MV-4-11 (cell line): ENCODE results near the gene SLC38A5.

ENCODE experiments used
- DNase-seq: peaks from one replicate; lab custom pipeline; 2025; lab: John Stamatoyannopoulos, UW

Gene SLC38A5

DNA sequence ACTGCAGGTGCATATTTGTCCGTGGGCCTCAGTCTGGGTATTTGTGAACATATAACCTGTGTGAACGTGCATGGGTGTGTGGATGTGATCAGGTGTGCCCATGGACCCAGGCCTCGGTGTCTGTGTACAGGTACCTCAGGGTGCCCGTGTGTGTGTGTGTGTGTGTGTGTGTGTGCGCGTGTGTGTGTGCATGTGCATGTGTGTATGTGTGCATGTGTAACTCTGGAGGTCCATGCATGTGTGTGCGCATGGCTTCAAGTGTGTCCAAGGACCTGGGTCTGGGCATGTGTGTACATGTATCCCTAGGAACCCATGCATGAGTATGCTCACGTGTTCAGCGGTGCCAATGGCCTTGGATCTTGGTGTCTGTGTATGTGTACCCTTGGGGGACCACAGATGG, 21.7 kb upstream of the SLC38A5 start:
- no peak for DNase-seq

DNA sequence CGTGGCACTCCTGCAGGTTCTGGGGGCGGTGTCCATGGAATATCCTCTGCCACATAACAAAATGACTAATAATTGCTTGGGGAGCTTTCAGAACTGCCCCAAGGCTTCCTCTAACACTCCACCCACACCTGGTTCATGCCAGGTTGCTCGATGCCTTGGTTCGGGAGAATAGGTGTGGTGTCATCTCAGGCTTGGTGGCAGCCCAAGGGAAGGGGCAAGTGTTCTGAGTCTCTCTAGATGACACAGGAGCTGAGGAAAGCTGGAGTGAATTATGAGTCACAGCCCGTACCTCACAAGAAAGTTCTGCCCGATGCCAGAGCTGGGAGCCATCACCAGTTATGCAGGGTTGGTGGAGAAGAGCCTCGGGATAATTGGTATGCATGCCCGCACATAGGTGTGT, 20.6 kb upstream of the SLC38A5 start:
- no peak for DNase-seq

DNA sequence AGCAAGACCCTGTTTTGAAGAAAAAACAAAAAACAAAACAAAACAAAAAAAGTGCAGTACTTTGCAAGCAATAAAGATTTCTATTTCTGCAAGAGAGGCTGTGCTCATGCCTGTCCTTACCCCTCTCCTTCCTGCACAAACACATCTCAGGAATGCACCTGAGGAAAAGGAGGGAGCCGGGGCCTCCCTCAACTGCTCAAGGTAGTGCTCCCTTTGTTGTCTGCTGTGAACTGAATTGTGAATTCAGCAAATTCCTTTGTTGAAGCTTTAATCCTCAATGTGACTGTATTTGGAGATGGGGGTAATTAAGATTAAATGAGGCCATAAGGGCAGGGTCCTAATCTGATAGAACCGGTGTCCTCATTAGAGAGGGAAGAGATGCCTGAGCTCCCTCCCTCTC, 19.8 kb upstream of the SLC38A5 start:
- DNase-seq = no peak

DNA sequence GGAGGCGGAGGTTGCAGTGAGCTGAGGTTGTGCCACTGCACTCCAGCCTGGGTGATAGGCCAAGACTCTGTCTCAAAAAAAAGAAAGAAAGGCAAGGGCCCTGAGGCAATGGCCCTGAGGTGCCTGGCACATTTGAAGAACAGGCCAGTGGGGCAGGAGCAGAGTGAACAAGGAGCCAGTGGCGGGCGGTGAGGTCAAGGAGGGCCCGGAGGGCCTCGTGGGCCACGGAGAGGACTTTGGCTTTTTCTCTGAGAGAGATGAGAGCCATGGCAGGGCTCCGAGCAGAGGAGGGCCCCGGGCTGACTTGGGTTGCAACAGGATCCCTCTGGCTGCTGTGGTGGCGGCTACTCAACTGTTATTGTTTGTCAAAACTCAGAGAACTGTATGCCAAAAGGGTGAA, 19.2 kb upstream of the SLC38A5 start:
- no peak for DNase-seq

DNA sequence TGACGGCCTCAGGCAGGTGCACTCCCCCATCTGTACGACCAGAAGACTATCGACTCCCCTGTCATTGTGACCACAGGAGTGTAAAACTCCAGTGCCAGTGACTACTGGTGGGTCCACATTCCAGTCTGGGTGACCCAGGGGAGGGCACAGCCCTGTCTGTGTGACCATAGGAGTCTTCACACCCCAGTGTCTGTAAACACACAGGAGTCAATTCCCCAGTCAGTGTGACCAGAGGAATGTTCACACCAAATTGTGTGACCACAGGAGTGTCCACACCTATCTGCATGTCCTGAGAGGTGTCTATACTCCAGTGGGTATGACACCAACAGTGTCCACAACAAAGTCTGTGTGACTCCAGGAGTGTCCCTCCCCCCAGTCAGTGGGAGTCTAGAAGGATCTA, 18.0 kb upstream of the SLC38A5 start:
- no peak for DNase-seq

DNA sequence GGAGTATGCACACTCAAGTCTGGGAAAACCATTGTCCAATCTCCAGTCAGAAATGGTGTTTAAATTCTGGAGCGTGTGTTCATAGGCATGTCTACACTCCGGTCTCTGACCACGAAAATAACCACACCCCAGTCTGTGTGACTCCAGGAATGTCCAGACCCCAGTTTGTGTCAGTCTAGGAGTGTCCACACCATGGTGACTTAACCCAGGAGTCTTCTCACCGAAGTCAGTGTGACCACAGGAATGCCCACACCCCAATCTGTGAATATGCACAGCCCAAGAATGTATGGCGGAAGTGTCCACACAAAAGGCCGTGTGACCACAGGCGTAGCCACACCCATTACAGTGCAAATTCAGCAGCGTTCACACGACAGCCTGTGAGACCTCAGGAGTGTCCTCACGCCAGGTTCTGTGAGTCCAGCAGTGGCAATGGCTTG, 17.3 kb upstream of the SLC38A5 start:
- peak; percentile 33 for DNase-seq

DNA sequence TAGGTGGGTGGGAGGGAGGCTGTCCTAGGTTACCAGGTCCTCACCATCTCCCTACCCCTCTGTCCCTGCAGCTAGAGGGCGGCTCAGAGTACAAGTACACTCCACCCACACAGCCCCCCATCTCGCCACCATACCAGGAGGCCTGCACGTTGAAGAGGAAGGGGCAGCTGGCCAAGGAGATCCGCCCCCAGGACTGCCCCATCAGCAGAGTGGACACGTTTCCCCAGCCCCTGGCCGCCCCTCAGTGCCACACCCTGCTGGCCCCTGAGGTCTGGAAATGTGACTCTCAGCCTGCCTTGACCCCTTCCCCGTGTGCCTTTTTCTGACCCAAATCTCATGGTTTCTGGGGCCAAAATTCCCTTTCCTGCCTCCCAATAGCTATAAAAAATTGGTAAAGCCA, 12.5 kb upstream of the SLC38A5 start:
- no peak for DNase-seq

DNA sequence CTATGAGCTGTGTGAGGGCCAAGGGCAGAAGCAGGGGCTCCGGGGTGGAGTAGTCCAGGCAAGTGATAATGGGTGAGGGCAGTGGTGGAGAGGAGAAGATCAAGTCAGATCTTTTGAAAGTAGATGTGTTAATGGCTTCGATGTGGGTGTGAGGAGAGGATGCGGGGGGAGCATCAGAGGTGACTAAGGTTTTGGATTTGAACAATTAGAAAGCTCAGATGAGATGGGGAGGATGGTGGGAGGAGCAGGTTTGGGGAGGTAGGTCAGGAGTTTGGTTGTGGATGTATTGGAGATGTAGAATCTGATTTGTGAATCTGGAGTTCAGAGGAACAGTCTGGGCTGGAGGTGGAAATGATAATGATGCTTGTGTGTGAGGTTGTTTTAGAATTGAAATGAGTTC, 10.5 kb upstream of the SLC38A5 start:
- DNase-seq = no peak

DNA sequence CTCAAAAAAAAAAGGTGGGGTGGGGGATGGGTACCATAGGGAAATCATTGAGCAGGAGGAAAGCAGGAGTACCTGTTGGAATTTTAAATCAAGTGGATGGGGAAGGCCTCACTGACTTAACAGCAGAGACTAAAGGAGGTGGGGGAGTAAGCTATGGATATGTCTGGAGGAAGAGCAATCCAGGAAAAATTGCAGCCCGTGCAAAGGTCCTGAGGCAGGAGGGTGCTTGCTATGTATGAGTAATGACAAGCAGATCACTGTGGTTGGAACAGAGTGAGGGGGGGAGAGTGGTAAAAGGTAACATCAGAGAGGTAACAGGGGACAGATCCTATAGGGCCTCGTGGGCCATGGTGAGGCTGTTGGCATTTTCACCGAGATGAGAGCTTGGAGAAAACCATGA, 10.1 kb upstream of the SLC38A5 start:
- DNase-seq = no peak

DNA sequence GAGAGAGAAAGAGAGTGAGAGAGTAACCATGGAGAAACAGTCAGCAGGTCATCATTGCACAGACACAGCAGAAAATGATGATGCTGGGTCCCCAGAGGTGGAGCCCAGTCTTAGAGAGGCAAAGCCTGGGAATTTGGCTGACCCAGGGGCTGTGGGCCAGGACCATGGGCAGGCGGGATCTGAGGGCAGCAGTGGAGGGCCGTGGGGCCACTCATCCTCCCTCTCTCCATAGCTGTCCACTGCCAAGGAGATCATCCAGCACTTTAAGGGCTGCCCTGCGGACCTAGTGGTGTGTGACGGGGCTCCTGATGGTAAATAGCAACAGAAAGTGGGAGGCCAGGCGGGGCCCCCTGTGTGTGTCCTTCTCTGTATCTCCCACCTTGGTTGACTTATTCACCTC, 8.7 kb upstream of the SLC38A5 start:
- DNase-seq = no peak

DNA sequence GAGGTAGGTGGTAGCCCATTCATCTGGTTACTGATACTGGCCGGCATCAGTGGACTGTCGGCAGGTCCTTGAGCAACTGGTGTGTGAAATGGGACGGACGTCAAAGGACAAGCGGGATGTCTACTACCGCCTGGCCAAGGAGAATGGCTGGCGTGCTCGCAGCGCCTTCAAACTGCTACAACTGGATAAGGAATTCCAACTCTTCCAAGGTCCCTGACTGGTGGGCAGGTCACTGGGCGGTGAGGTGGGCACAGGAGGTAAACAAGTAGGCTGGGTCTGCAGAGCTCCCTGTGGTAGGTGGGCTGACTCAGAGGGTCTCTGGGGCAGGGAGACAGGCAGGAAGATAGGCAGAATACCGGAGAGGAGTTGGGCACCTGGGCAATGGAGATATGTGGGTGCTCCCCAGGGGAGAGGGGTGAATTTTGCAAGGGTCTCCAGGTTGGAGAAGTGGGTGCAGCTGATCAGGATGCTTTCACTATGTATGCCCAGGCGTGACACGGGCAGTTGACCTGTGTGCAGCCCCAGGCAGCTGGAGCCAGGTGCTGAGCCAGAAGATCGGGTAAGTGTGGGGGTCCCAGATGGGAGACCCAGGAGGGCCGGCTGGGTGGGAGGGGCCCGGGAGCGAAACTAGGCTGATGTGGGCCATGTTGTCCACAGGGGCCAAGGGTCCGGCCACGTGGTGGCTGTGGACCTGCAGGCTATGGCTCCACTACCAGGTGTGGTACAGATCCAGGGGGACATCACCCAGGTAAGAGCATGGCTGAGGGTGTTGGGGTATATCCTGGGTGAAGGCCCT, 8.1 kb upstream of the SLC38A5 start:
- DNase-seq = no peak

DNA sequence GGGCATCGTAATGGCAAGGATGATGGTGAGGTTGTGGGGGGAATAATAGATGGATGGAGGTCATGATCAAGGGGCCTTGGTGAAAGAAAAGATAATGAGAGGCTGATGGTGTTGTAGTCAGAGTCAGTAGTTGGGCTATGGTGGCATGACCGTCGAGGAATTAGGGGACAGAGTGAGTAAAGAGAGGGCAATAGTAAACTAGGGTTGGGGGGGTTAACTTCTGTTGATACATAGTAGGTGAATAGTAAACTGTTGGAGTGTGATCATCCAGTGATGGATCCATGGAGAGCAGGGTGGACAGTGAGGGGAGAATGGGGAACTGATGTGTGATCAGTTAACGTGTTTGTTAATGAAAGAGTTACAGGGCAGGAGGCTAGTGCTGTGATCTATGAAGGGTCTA, 6.9 kb upstream of the SLC38A5 start:
- DNase-seq = no peak

DNA sequence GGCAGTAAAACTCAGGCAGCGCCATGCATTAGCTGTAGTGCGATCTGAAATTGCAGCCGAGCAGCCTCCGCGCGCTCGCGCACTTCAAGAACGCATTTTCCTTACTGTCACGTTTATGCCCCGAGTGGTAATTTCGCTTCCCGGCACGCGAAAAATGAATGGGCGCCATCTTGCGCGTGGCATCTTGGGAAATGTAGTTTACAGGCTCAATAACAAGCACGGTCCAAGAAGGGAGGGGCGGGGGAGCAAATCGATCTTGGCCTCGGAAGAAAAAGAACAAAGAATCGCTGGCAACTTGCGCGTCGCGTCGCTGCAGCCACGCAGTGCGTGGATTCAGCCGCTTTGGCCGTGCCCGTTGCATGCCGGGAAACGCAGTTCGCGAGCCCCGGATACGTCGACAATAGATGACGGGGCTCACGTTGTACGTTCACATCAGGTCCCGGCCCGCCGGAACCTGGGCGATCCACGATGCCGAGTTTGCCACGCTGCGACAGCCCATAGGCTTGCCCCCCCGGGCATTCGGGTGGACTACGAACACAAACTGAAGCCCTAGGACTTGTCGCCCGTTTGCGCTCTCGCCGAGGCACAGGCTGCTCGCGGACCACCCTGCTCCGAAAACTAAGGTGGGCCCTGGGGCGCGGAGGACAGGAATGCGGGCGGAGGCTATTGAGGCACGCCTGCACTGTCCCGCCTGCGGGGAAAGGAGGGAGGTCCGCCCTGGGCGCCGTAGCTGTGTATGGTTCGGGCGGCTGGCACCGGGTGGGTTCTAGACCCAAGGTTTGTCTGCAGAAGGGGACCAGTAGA, 5.9 kb upstream of the SLC38A5 start, which contains the start of gene FTSJ1:
Gene FTSJ1 (plus strand): TSS at position 426 of the 804 bp plus-strand sequence. CDS start 1,849 bp downstream, outside the sequence.
- peak; percentile 92 for DNase-seq

DNA sequence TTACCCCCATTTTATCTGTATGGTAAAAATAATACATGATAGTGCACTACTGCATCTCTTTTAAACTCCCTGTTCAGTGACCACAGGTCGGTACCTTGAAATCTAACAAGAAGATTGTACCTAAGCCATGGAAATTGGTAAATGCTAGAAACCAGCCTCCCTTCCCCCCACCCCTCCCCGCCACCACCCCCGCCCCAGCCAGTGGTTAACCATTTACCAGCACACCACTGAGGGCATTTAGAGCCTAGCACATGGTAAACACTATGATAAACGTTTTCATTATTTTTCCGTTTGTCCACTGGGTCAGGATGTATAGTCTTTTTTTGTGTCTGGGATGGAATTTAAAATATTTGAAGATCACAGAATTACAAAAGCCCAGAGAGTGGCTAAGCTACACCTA, 5.2 kb upstream of the SLC38A5 start:
- DNase-seq = no peak

DNA sequence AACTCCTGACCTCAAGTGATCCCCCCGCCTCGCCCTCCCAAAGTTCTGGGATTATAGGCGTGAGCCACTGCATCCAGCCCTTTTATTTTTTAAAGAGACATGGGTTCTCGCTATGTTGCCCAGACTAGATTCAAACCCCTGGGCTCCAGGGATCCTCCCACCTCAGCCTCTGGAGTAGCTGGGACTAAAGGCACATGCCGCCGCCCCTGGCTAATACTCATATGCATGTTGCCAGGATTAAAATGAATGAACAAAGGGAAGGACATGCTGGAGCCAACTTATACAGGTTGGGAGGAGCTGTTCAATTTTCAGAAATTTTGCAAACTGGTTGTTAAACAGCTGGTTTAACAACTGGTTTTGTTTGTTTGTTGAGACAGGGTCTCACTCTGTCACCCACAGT, 4.5 kb upstream of the SLC38A5 start:
- DNase-seq = no peak

DNA sequence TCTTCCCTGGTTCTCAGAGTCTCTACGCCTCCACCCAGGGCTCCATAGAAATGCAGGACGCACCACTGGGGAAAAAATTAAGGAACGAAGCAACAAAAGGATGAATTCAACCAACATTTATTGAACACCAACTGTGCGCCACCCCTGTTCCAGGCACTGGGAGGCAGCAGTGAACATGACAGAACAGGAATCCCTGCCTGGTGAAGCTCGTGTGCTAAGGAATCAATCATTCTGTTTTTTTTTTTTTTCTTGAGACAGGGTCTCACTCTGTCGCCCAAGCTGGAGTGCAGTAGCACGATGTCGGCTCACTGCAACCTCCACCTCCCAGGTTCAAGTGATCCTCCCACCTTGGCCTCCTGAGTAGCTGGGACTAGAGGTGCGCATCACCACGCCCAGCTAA, 4.1 kb upstream of the SLC38A5 start:
- DNase-seq = peak; percentile 40

DNA sequence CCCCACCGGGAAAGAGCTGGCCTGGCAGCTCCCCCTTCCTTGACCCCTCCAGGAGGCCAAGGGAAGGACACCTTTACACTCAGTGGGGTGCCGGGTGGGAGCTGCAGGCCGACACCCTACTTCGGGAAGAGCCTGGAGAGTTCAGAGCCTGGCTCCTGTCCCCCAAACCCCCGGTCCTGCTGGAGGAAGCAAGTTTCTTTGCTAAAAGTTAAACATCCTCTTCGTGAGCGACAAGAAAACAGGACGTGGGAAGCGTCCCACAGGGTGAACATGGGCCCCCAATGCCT, 3.6 kb upstream of the SLC38A5 start:
- DNase-seq = no peak

DNA sequence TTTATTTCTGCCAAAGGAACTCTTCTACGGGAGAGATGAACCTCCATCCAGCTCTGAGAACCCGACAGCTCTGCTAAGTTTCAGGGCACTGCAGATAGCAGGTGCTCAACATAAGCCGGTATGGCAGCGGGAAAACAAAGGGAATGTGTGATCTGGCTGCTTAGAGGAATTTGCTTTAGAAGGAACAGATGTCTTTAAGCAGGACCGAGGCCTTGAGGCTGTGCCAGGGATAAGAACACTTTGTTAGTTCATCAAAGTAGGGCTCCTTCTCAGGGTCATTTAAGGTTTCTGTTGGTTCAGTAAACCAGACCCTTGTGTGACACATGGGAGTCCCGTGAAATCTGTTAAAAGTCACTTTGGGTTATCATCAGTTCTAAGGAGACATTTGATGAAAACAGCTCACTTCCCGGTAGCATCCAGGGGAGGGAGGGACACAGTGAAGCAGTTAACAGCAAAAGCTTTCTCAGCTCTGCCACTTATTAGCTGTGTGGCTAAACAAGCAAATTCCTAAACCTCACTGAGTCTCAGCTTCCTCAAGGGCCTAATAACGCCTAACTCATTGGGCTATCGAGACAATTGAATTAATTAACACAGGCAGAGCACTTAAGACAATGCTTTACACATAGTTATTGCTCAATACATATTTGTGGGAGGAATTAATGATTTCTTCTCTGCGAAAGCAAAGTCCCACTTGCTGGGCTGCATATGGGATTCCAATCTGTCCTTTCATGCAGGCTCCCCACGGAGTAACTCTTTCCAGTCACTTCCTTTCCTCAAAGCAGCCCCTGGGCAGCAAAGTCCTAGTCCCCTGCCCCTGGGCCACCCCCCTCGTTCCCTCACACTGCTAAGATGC, 3.0 kb upstream of the SLC38A5 start:
- no peak for DNase-seq

DNA sequence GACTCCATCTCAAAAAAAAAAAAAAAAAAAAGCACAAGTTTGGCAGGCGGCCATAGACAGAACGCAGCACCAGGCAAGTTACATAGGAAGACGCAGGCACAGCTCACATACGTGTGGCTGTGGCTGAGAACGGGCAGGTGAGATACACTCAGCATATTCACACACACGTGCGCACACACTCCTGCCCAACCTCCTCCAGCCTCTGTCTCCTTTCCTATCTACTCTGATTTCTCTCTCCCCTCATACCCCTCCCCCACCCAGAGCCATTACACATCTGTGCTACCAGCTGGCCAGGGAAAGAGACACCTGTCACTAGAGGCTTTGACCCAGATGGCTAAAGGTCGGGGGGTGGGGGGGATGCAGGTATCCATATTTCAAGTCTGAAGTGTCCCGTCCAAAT, 2.2 kb upstream of the SLC38A5 start:
- DNase-seq = no peak

DNA sequence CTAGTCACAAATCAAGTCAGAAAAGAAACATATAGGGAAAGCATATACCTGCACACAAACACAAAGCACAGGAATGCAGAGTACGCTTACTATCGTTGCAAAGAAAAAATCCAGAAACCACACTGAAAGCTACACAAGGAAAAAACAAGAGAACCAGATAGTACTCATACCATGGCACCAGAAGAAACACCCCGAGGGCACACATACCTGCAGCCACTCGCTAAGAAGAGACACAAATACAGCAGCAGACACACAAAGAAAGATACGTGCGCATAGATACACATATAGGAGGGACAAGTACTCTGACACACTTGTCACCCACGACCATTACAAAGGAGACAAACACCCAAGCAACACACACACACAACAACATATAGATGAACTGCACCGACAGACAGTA, 1.4 kb upstream of the SLC38A5 start:
- no peak for DNase-seq

DNA sequence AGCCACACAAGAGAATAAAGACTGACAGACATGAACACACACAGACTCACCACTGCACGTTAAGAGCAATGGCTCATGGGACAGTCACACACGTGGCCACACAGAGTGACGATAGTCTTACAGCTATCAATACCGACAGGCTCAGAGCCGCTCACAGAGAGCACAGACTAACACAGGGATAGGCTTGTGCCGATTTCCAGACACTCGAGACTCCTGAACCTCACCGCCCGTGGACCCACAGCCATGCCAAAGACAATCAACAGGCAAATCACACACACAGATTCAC, 716 bp upstream of the SLC38A5 start:
- DNase-seq = no peak

DNA sequence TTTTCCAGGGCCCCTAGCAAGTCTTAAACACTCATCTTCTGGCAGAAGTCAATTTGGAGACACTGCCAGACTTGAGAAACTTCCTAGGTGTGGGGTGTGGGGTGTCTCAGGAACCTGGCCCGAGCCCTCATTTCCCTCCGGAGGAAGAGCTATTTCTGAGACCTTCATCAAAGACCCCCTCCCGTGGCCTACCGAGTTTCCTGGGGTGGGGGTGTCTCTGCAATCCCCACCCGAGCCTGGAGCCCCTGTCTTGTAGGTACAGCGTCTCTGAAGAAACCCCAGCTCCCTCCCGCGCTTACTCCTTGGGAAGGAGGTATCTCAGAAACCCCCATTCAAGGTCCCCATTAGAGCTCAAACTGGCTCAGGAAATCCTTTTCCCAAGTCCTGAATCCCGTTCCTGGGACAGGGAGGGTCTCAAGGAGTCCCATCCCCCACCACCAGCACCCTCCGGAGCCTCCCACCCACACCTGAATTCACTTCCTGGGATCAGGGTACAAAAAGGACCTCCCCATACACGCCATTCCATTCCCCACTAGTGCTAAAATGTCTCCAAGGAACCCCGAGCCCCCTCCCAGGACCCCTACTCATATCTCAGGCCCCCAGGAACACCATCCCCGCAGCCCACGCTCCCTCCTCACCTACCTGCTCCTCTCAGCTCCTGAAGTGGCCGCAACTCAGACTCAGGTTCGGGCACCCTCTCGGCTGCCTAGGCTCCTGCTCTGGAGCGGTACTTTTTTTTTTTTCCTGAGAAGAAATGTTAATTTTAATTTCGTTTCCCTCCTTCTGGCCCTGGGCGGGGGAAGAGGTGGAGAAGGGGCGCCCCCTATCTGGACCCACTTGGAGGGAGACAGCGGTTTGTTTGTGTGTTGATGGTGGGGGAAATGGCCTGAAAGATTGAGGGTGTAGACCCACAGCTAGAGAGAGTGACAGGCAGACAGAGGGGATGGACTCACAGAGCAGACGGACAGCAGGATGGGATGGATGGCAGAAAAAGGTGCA, 1.1 kb downstream of the SLC38A5 start:
- DNase-seq = peak; percentile 41
